ENCODE measurements around the gene NUMB.

The NUMB gene

DNA sequence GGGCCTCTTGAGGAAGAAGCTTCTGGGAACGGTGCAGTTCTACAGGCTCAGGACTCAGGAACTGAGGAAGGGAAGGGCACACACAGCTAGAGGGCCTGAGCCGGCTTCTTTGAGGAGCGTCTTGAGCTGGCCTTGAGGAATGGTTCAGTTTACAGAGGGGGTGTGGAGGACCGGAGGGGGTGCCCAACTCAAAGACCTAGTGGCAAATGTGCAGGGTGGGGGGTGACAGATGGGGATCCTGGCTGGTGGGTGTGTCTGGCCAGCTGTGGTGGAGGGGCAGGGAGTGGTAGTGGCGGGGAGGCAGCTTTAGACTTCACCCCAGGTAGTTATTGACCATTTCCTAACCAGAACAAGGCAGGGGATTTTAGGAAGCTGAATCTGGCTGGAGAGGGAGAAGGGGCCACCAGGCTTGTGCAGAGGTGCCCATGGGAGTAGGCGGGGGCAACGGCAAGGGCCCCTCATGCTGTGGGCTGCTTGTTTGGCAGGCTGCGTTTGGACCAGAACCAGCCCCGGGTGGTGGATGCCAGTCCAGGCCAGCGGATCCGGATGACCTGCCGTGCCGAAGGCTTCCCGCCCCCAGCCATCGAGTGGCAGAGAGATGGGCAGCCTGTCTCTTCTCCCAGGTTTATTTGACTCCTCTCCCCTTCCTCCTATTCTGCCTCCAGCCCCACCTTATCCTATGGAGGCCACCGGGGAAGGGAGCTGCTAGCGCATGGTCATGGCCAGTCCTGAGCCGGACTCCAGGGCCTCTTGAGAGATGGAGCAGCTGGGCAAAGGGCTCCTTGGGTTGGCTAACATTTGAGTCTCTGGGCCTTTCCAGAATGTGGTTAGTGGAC lies 193.2 kb downstream of the NUMB start:
- Histone ChIP-seq H3K27ac (ENCODE audit: low read length) (no peak overlapping the region), H2AFZ (ENCODE audit: low read depth, low read length) (no peak overlapping the region)

GRCh38 chr14:73264080-73264884 lies 194.1 kb downstream of the NUMB start:
- Histone ChIP-seq H3K36me3 (replicated peaks; ENCODE audit: low read depth, low read length) (no peaks in the 10 kb centered on the region), H3K9ac (ENCODE audit: low read length) (no peak overlapping the region), H3K9me3 (ENCODE audit: insufficient read depth, low read length) (no peaks in the 10 kb centered on the region), H4K20me1 (ENCODE audit: insufficient read depth, low read length) (no peaks in the 10 kb centered on the region), H3K27me3 (ENCODE audit: low read depth, low read length) (no peaks in the 10 kb centered on the region; the same call in 1 of the 2 replicates), H3K4me1 (ENCODE audit: low read length) (no peaks in the 10 kb centered on the region), H3K27ac (ENCODE audit: low read length) (no peak overlapping the region), H3K79me2 (ENCODE audit: low read length) (no peaks in the 10 kb centered on the region), H3K4me3 (ENCODE audit: low read length) (no peak overlapping the region), H3K4me2 (ENCODE audit: low read length) (no peak overlapping the region), H2AFZ (ENCODE audit: low read depth, low read length) (no peak overlapping the region)
- TF ChIP-seq EZH2phosphoT487 (IDR thresholded peaks at IDR 0.05; ENCODE audit: low read depth), result no peak
- TF ChIP-seq CTCF (IDR thresholded peaks at IDR 0.05; ENCODE audit: low read depth, low read length), result no peak

More for the DNA sequence above, 193.2 kb downstream of the NUMB start:
- Histone ChIP-seq H3K9me3 (ENCODE audit: insufficient read depth, low read length) (no peaks in the 10 kb centered on the region), H4K20me1 (ENCODE audit: insufficient read depth, low read length) (no peaks in the 10 kb centered on the region), H3K36me3 (replicated peaks; ENCODE audit: low read depth, low read length) (no peaks in the 10 kb centered on the region), H3K27me3 (ENCODE audit: low read depth, low read length) (no peaks in the 10 kb centered on the region; the same call in 1 of the 2 replicates), H3K4me2 (ENCODE audit: low read length) (no peak overlapping the region), H3K9ac (ENCODE audit: low read length) (no peak overlapping the region), H3K4me1 (ENCODE audit: low read length) (no peaks in the 10 kb centered on the region), H3K79me2 (ENCODE audit: low read length) (no peaks in the 10 kb centered on the region), H3K4me3 (ENCODE audit: low read length) (no peak overlapping the region)
- no peak for TF ChIP-seq EZH2phosphoT487 (IDR thresholded peaks at IDR 0.05; ENCODE audit: low read depth)
- no peak for TF ChIP-seq CTCF (IDR thresholded peaks at IDR 0.05; ENCODE audit: low read depth, low read length)

- no peaks in the 10 kb centered on the region for H3K9me3 ChIP-seq (ENCODE audit: insufficient read depth, low read length)
- H3K4me3 ChIP-seq (ENCODE audit: low read length), result no peak overlapping the region
- H2AFZ ChIP-seq (ENCODE audit: low read depth, low read length), result no peak overlapping the region
- no peaks in the 10 kb centered on the region; the same call in 1 of the 2 replicates for H3K27me3 ChIP-seq (ENCODE audit: low read depth, low read length)
- H4K20me1 ChIP-seq (ENCODE audit: insufficient read depth, low read length), result no peaks in the 10 kb centered on the region
- H3K27ac ChIP-seq (ENCODE audit: low read length), result no peak overlapping the region
- no peaks in the 10 kb centered on the region for H3K4me1 ChIP-seq (ENCODE audit: low read length)
- TF ChIP-seq EZH2phosphoT487 (IDR thresholded peaks at IDR 0.05; ENCODE audit: low read depth), result no peak
- no peak for TF ChIP-seq CTCF (IDR thresholded peaks at IDR 0.05; ENCODE audit: low read depth, low read length)
- H3K79me2 ChIP-seq (ENCODE audit: low read length), result no peaks in the 10 kb centered on the region
- H3K36me3 ChIP-seq (replicated peaks; ENCODE audit: low read depth, low read length), result no peaks in the 10 kb centered on the region
- no peak overlapping the region for H3K4me2 ChIP-seq (ENCODE audit: low read length)
- no peak overlapping the region for H3K9ac ChIP-seq (ENCODE audit: low read length)
These were observed 194.7 kb downstream of the NUMB start for GRCh38 chr14:73263606-73264005.

Measured in OCI-LY3 (cell line).